EH (cell line): Measurements from ENCODE around the gene CBY2.
"Not testable (repeated sequence)": the region's sequence is repeated elsewhere in the genome, so short reads cannot be mapped to it uniquely, and the experiment has no call there.

Source experiments
- DNase-seq: peaks from one replicate; pipeline ENCODE4 v3.0.0-alpha.2; 2015; ENCODE audit warnings: low read depth

The CBY2 gene

GRCh38 chr13:45702088-45702487 lies at the start of gene CBY2:
Gene CBY2 (plus strand): TSS chr13:45702320. CDS start chr13:45702391, 71 bp downstream.
- DNase-seq, result no peak

- no peak for DNase-seq
These were observed 47.3 kb upstream of the CBY2 start for GRCh38 chr13:45654633-45655349.

- DNase-seq, result peak; percentile 96
These were observed 43.4 kb upstream of the CBY2 start for GRCh38 chr13:45658586-45659235.

- no peak for DNase-seq
These were observed 42.6 kb upstream of the CBY2 start for GRCh38 chr13:45659536-45659935.

- DNase-seq, result not testable (repeated sequence)
These were observed 41.7 kb upstream of the CBY2 start for GRCh38 chr13:45660458-45660857.

GRCh38 chr13:45662162-45662561 lies 40.0 kb upstream of the CBY2 start:
- DNase-seq, result no peak

- not testable (repeated sequence) for DNase-seq
These were observed 39.2 kb upstream of the CBY2 start for GRCh38 chr13:45662903-45663302.

- not testable (repeated sequence) for DNase-seq
These were observed 32.5 kb upstream of the CBY2 start for GRCh38 chr13:45669626-45670025.

- no peak for DNase-seq
These were observed 31.8 kb upstream of the CBY2 start for GRCh38 chr13:45670189-45670885.

- DNase-seq, result peak; percentile 94
These were observed 27.2 kb upstream of the CBY2 start for GRCh38 chr13:45674908-45675307.

- no peak for DNase-seq
These were observed 23.8 kb upstream of the CBY2 start for GRCh38 chr13:45678282-45678681.

GRCh38 chr13:45681113-45681512 lies 21.0 kb upstream of the CBY2 start:
- peak; percentile 62 for DNase-seq

GRCh38 chr13:45682494-45683008 lies 19.6 kb upstream of the CBY2 start:
- no peak for DNase-seq

- DNase-seq, result no peak
These were observed 18.4 kb upstream of the CBY2 start for GRCh38 chr13:45683701-45684100.

GRCh38 chr13:45688577-45688976 lies 13.5 kb upstream of the CBY2 start:
- no peak for DNase-seq

- DNase-seq, result no peak
These were observed 11.5 kb upstream of the CBY2 start for GRCh38 chr13:45690636-45691035.

- DNase-seq, result no peak
These were observed 10.9 kb upstream of the CBY2 start for GRCh38 chr13:45691251-45691650.

- no peak for DNase-seq
These were observed 10.5 kb upstream of the CBY2 start for GRCh38 chr13:45691667-45692066.

GRCh38 chr13:45695198-45695730 lies 6.9 kb upstream of the CBY2 start:
- DNase-seq, result no peak

- DNase-seq, result no peak
These were observed 5.4 kb upstream of the CBY2 start for GRCh38 chr13:45696610-45697226.

GRCh38 chr13:45700971-45701900 lies 884 bp upstream of the CBY2 start:
- DNase-seq, result no peak
